Epithelial cell of proximal tubule (primary cell): ENCODE results near the gene FAT1. TPM values are rescaled to one million over a fixed set of nuclear protein-coding genes. Genes with fewer than 3 reads are reported as not detected.

ENCODE experiments used
- DNase-seq: peaks from one replicate; pipeline ENCODE4 v3.0.0-alpha.2; 2011; ENCODE audit warnings: low read depth
- H3K4me3 ChIP-seq: 2 replicates; pipeline ENCODE4 v1.5.1; 2011; ENCODE audit warnings: low read depth, mild to moderate bottlenecking, low read length
- CTCF ChIP-seq: conservative IDR thresholded peaks from 2 replicates; pipeline ENCODE4 v1.5.1; 2012; ENCODE audit warnings: low read depth, mild to moderate bottlenecking, low read length
- total RNA-seq: library from RNA; depleted of rRNA; stranded (reverse); fragments of >200 nt; gene quantifications from 2 replicates; pipeline ENCODE4 v1.2.3, GENCODE V29; 2015

The FAT1 gene
- total RNA-seq, 1 donor from 2014 or later, result 178 TPM

GRCh38 chr4:186566068-186566467 lies 157.6 kb downstream of the FAT1 start:
- no peak overlapping the region for H3K4me3 ChIP-seq
- no peak for TF ChIP-seq CTCF
- no peak for DNase-seq

GRCh38 chr4:186563761-186564160 lies 159.9 kb downstream of the FAT1 start:
- DNase-seq, result no peak
- no peak overlapping the region for H3K4me3 ChIP-seq
- TF ChIP-seq CTCF, result no peak

- TF ChIP-seq CTCF, result no peak
- no peak for DNase-seq
These were observed 161.9 kb downstream of the FAT1 start for GRCh38 chr4:186561748-186562147.

GRCh38 chr4:186560647-186561046 lies 163.0 kb downstream of the FAT1 start:
- no peak for DNase-seq
- no peak overlapping the region for H3K4me3 ChIP-seq
- TF ChIP-seq CTCF, result no peak

More at GRCh38 chr4:186561748-186562147, 161.9 kb downstream of the FAT1 start:
- no peak overlapping the region for H3K4me3 ChIP-seq

- DNase-seq, result no peak
- no peak for TF ChIP-seq CTCF
- H3K4me3 ChIP-seq, result no peak overlapping the region
These were observed 166.2 kb downstream of the FAT1 start for GRCh38 chr4:186557486-186557885.

- no peak overlapping the region for H3K4me3 ChIP-seq
- TF ChIP-seq CTCF, result no peak
- no peak for DNase-seq
These were observed 166.6 kb downstream of the FAT1 start for GRCh38 chr4:186557061-186557460.

GRCh38 chr4:186554914-186555827 lies 168.5 kb downstream of the FAT1 start, which contains the start of gene MTNR1A:
Gene MTNR1A (minus strand): TSS chr4:186555567. CDS start chr4:186555365, 202 bp downstream.
- H3K4me3 ChIP-seq, result peak within 1 kb of the TSS; percentile 53
- DNase-seq, result no peak
- peak; percentile 37 for TF ChIP-seq CTCF
